Loucy (cell line): ENCODE results near the gene ADORA2A.

Experiments used
- H2AFZ ChIP-seq: fragments of 200-600 bp; sonication (generic); 2 replicates; pipeline ENCODE4 v1.6.0; 2016; ENCODE audit warnings: antibody characterized with exemption, mild to moderate bottlenecking, low read length, moderate library complexity
- H3F3A ChIP-seq: fragments of 200-600 bp; 2 replicates; pipeline ENCODE4 v1.6.0; 2016; ENCODE audit warnings: antibody characterized with exemption, low read depth, mild to moderate bottlenecking
- H3K27me3 ChIP-seq: fragments of 200-600 bp; sonication (generic); 2 replicates; pipeline ENCODE4 v1.6.1; 2014; ENCODE audit warnings: low read length, mild to moderate bottlenecking; ENCODE audit not compliant: insufficient read depth, poor library complexity, severe bottlenecking
- H3K36me3 ChIP-seq: fragments of 200-600 bp; sonication (generic); 2 replicates; pipeline ENCODE4 v1.6.1; 2016; ENCODE audit warnings: low read length; ENCODE audit not compliant: insufficient read depth
- H3K4me1 ChIP-seq: fragments of 200-600 bp; sonication (generic); 2 replicates; pipeline ENCODE4 v1.5.1; 2014; ENCODE audit warnings: low read length, mild to moderate bottlenecking; ENCODE audit not compliant: insufficient read depth, poor library complexity, severe bottlenecking
- H3K4me2 ChIP-seq: fragments of 200-600 bp; sonication (generic); 2 replicates; pipeline ENCODE4 v1.6.0; 2014; ENCODE audit warnings: antibody characterized with exemption, low read length, low read depth, mild to moderate bottlenecking; ENCODE audit not compliant: poor library complexity, severe bottlenecking
- H3K4me3 ChIP-seq: fragments of 200-600 bp; sonication (generic); 2 replicates; pipeline ENCODE4 v1.5.1; 2014; ENCODE audit warnings: low read length, mild to moderate bottlenecking, mixed read lengths; ENCODE audit not compliant: poor library complexity, severe bottlenecking
- H3K79me2 ChIP-seq: fragments of 200-600 bp; sonication (generic); 2 replicates; pipeline ENCODE4 v1.6.1; 2014; ENCODE audit warnings: low read length; ENCODE audit not compliant: insufficient read depth
- H3K9ac ChIP-seq: fragments of 200-600 bp; sonication (generic); 2 replicates; pipeline ENCODE4 v1.6.0; 2014; ENCODE audit warnings: mild to moderate bottlenecking, low read depth, low read length, moderate library complexity; ENCODE audit not compliant: poor library complexity, severe bottlenecking
- H3K9me2 ChIP-seq: fragments of 200-600 bp; sonication (generic); replicated peaks from 2 replicates; pipeline ENCODE4 v1.6.1; 2016; ENCODE audit warnings: low read depth, low read length, mixed read lengths
- H3K9me3 ChIP-seq: fragments of 200-600 bp; sonication (generic); 2 replicates; pipeline ENCODE4 v1.6.1; 2014; ENCODE audit warnings: mild to moderate bottlenecking, antibody characterized with exemption, low read length, low read depth; ENCODE audit not compliant: insufficient read depth
- H4K20me1 ChIP-seq: fragments of 200-600 bp; sonication (generic); 2 replicates; pipeline ENCODE4 v1.6.0; 2014; ENCODE audit warnings: antibody characterized with exemption, low read length, mild to moderate bottlenecking; ENCODE audit not compliant: insufficient read depth, poor library complexity, severe bottlenecking
- CTCF ChIP-seq: fragments of 200-600 bp; sonication (generic); conservative IDR thresholded peaks from 2 replicates; pipeline ENCODE4 v1.5.1; 2014; ENCODE audit warnings: mild to moderate bottlenecking, antibody characterized with exemption, low read length
- EZH2phosphoT487 ChIP-seq: fragments of 200-600 bp; IDR thresholded peaks from 2 replicates; pipeline ENCODE4 v1.6.1; 2018; ENCODE audit warnings: antibody characterized with exemption, mild to moderate bottlenecking, moderate library complexity, borderline replicate concordance

Gene ADORA2A

GRCh38 chr22:24390576-24390975, 36.8 kb upstream of the ADORA2A start:
- TF ChIP-seq EZH2phosphoT487 (no peak), CTCF (no peak)
- Histone ChIP-seq H3K4me1 (peaks cover 43% of the 10 kb centered on the region), H3K4me3 (no peak overlapping the region), H3K4me2 (no peak overlapping the region), H3K9me3 (no peaks in the 10 kb centered on the region), H3K36me3 (peaks cover 5% of the 10 kb centered on the region; the same call in 1 of the 2 replicates), H4K20me1 (no peaks in the 10 kb centered on the region), H3K9ac (no peak overlapping the region), H3K79me2 (no peaks in the 10 kb centered on the region; the same call in 1 of the 2 replicates), H3K9me2 (no peaks in the 10 kb centered on the region), H2AFZ (no peak overlapping the region), H3F3A (no peaks in the 10 kb centered on the region), H3K27me3 (no peaks in the 10 kb centered on the region)

- Histone ChIP-seq H3K4me1 (peaks cover 45% of the 10 kb centered on the region), H3K36me3 (peaks cover 17% of the 10 kb centered on the region; the same call in 1 of the 2 replicates)
These were observed 35.6 kb upstream of the ADORA2A start for GRCh38 chr22:24391836-24392217.

DNA sequence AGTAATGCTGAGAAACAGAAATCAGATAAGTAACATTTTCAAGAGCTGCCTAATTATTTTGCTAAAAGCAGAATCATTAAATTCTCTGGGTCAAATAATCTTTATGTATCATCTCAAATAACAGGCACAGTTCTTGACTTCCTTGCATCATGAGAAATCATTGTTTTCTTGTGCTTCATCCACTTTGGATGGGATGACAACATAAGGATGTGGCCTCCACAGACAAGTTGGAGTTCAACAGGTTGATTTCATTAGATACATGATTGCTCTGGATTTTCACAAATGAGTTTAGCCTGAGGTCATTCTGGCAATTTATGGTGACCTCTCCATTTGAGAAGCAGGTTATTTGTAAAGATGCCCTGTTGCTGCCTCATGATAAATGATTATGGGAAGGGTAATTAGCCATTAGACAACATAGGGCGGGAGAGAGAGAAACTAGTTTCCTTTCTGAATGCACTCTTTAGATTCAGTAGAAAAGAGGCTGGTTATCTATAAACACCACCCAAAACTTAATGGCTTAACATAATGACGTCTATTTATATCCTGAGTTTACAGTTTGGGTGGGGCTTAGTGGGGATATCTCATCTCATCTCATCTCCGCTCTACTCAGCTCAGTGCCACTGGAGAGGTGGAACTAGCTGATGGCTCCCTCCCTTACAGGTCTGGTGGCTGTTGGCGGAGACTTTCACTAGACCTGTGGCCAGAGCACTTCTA, 35.0 kb upstream of the ADORA2A start:
- Histone ChIP-seq H3K4me1 (peaks cover 51% of the 10 kb centered on the region), H2AFZ (no peak overlapping the region), H3K4me2 (peak overlapping the region; percentile 18), H3K9ac (no peak overlapping the region), H3K4me3 (no peak overlapping the region), H4K20me1 (no peaks in the 10 kb centered on the region), H3K36me3 (peaks cover 22% of the 10 kb centered on the region; the same call in 1 of the 2 replicates), H3K27me3 (no peaks in the 10 kb centered on the region), H3K9me3 (no peaks in the 10 kb centered on the region), H3F3A (no peaks in the 10 kb centered on the region), H3K79me2 (no peaks in the 10 kb centered on the region; the same call in 1 of the 2 replicates), H3K9me2 (no peaks in the 10 kb centered on the region)
- TF ChIP-seq CTCF = no peak
- no peak for TF ChIP-seq EZH2phosphoT487

More at GRCh38 chr22:24391836-24392217, 35.6 kb upstream of the ADORA2A start:
- Histone ChIP-seq H3K9ac (peak overlapping the region; percentile 33), H3K27me3 (no peaks in the 10 kb centered on the region), H3K79me2 (no peaks in the 10 kb centered on the region; the same call in 1 of the 2 replicates), H3K9me3 (no peaks in the 10 kb centered on the region), H3K4me3 (no peak overlapping the region), H3K9me2 (no peaks in the 10 kb centered on the region), H3K4me2 (peak overlapping the region; percentile 18), H3F3A (no peaks in the 10 kb centered on the region), H2AFZ (no peak overlapping the region), H4K20me1 (no peaks in the 10 kb centered on the region)
- no peak for TF ChIP-seq EZH2phosphoT487
- TF ChIP-seq CTCF = no peak
